Cerebellar cortex (tissue), 1 donor: ENCODE results near the gene IRX4.
"Not testable (repeated sequence)": the region's sequence is repeated elsewhere in the genome, so short reads cannot be mapped to it uniquely, and the experiment has no call there.

ENCODE experiments used
- DNase-seq: peaks from one replicate; pipeline ENCODE4 v3.0.0-alpha.2; 2015; ENCODE audit warnings: low spot score

The IRX4 gene

GRCh38 chr5:1856596-1857255 is 26.0 kb downstream of the IRX4 start:
- no peak for DNase-seq

- DNase-seq, result no peak
Measured at GRCh38 chr5:1855596-1855995, 27.1 kb downstream of the IRX4 start.

GRCh38 chr5:1855075-1855474 is 27.6 kb downstream of the IRX4 start:
- DNase-seq, result no peak

GRCh38 chr5:1853531-1853930 is 29.2 kb downstream of the IRX4 start:
- no peak for DNase-seq

GRCh38 chr5:1852324-1852947 is 30.3 kb downstream of the IRX4 start:
- DNase-seq, result no peak

GRCh38 chr5:1851290-1851934 is 31.3 kb downstream of the IRX4 start:
- DNase-seq, result no peak

GRCh38 chr5:1850324-1851154 is 32.2 kb downstream of the IRX4 start:
- DNase-seq, result no peak

GRCh38 chr5:1847611-1848010 is 35.1 kb downstream of the IRX4 start:
- DNase-seq, result no peak

- no peak for DNase-seq
Measured at GRCh38 chr5:1847056-1847455, 35.7 kb downstream of the IRX4 start.

GRCh38 chr5:1846583-1846982 is 36.1 kb downstream of the IRX4 start:
- DNase-seq, result no peak

GRCh38 chr5:1845696-1846095 is 37.0 kb downstream of the IRX4 start:
- DNase-seq, result no peak

- DNase-seq, result no peak
Measured at GRCh38 chr5:1844708-1845436, 37.9 kb downstream of the IRX4 start.

GRCh38 chr5:1843761-1844160 is 39.0 kb downstream of the IRX4 start:
- DNase-seq, result not testable (repeated sequence)

- no peak for DNase-seq
Measured at GRCh38 chr5:1842004-1842819, 40.5 kb downstream of the IRX4 start.

- DNase-seq, result no peak
Measured at GRCh38 chr5:1840741-1841521, 41.8 kb downstream of the IRX4 start.

GRCh38 chr5:1840071-1840547 is 42.6 kb downstream of the IRX4 start:
- no peak for DNase-seq

GRCh38 chr5:1838013-1838412 is 44.7 kb downstream of the IRX4 start:
- DNase-seq, result no peak

- no peak for DNase-seq
Measured at GRCh38 chr5:1836891-1837880, 45.5 kb downstream of the IRX4 start.
